HG03442 (cell line): Measurements from ENCODE around the gene FARP2.

ENCODE experiments used
- ATAC-seq: cut with Tn5 transposase; IDR thresholded peaks from one replicate; pipeline ENCODE4 v1.9.1; 2021; ENCODE audit warnings: mild to moderate bottlenecking, moderate library complexity; ENCODE audit not compliant: unreplicated experiment

The FARP2 gene

GRCh38 chr2:241324775-241325174, 31.3 kb upstream of the FARP2 start:
- no peak for ATAC-seq

- no peak for ATAC-seq
Observed at GRCh38 chr2:241325257-241325656, 30.8 kb upstream of the FARP2 start.

GRCh38 chr2:241329669-241330615, 26.1 kb upstream of the FARP2 start:
- no peak for ATAC-seq

GRCh38 chr2:241330616-241330981, 25.5 kb upstream of the FARP2 start:
- no peak for ATAC-seq

- no peak for ATAC-seq
Observed at GRCh38 chr2:241334813-241335212, 21.3 kb upstream of the FARP2 start.

GRCh38 chr2:241339839-241340630, 16.1 kb upstream of the FARP2 start:
- no peak for ATAC-seq

GRCh38 chr2:241340631-241341163, 15.4 kb upstream of the FARP2 start:
- ATAC-seq: no peak

- ATAC-seq: no peak
Observed at GRCh38 chr2:241344925-241345651, 11.0 kb upstream of the FARP2 start.

- no peak for ATAC-seq
Observed at GRCh38 chr2:241349941-241350340, 6.1 kb upstream of the FARP2 start.

GRCh38 chr2:241350530-241350877, 5.6 kb upstream of the FARP2 start:
- no peak for ATAC-seq

GRCh38 chr2:241350878-241351639, 5.0 kb upstream of the FARP2 start:
- no peak for ATAC-seq

- no peak for ATAC-seq
Observed at GRCh38 chr2:241351640-241352031, 4.4 kb upstream of the FARP2 start.

- ATAC-seq: no peak
Observed at GRCh38 chr2:241352227-241352626, 3.9 kb upstream of the FARP2 start.

- ATAC-seq: no peak
Observed at GRCh38 chr2:241354668-241355658, 1.1 kb upstream of the FARP2 start.

- ATAC-seq: no peak
Observed at GRCh38 chr2:241356871-241357260, 781 bp downstream of the FARP2 start.

GRCh38 chr2:241357531-241357930, 1.4 kb downstream of the FARP2 start:
- no peak for ATAC-seq

GRCh38 chr2:241358470-241358869, 2.4 kb downstream of the FARP2 start:
- ATAC-seq: peak; percentile 40

- ATAC-seq: no peak
Observed at GRCh38 chr2:241359481-241360045, 3.5 kb downstream of the FARP2 start.

GRCh38 chr2:241363426-241363825, 7.3 kb downstream of the FARP2 start:
- no peak for ATAC-seq
